ENCODE results near the gene TMC7. TPM values are rescaled to one million over a fixed set of nuclear protein-coding genes. Genes with fewer than 3 reads are reported as not detected.
A peak's percentile ranks its signal among the peaks of the same experiment; 100 is the strongest.

The TMC7 gene
- total and polyA plus RNA-seq, 2 donors (not counting 3 experiments of a cell fraction or from before 2014, with no cell fraction given) = 5.7 to 7.0 TPM

DNA sequence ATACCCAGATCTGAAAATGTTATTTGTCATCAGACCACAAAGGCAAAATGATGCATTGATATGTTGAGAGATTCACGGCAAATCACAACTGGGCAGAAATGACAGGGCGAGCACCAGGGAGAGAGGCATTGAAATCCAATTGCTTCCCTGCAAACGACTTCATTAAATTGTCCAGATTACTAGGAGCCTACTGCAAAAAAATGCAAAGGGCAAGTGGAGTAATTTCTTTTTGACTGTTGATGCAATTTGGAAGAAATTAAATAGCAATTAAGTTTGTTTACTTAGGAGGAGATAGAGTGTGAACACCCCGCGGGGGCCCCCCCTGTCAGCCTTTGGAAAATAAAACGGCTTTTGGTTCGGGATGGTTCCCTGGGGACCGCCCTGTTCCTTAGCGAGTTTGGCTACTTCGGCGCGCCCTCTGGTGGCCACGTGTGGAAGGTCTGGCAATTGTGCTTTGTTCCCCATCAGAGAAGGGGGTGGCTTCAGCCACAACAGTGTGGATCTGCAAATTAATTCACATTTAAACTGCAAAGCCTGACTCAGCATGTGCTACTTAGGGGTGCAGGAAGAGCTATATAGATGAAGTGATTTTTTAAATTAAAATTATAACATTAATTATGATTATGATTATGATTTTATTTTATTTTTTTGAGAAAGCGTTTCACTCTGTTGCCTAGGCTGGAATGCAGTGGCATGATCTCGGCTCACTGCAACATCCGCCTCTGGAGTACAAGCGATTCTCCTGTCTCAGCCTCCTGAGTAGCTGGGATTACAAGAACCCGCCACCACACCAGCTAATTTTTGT lies 14.5 kb upstream of the TMC7 start:
- FAIRE-seq = peak; percentile 88
- no peaks in the 10 kb centered on the region for H3K36me3 ChIP-seq (ENCODE audit: control insufficient read depth in 2 of 2, extremely low read depth in 1 of 2, insufficient read depth in 2 of 2, low read length in 2 of 2)
- CTCF ChIA-PET = interaction anchor here (0.6 to 1.6 kb wide), 7 partner anchors 10 to 167 kb away, joined by 3 to 7 read pairs (median 3); no protein-coding TSS in a partner anchor
- peak overlapping the region; percentile 60 for H3K4me2 ChIP-seq (ENCODE audit: insufficient read depth, low read length)
- peak overlapping the region; percentile 23 for H2AFZ ChIP-seq (ENCODE audit: low read depth, low read length)
- H3K4me3 ChIP-seq (replicated peaks in 1 of 3; ENCODE audit: insufficient read depth in 1 of 3, low read depth in 1 of 3, low read length in 3 of 3) = peak overlapping the region in 1 of 3 experiments; percentile 26
- no peaks in the 10 kb centered on the region for H3K9me3 ChIP-seq (replicated peaks; ENCODE audit: control insufficient read depth, insufficient read depth, low read length)
- peak; percentile 73 for DNase-seq (ENCODE audit: low read depth, low spot score)
- no peaks in the 10 kb centered on the region for H4K20me1 ChIP-seq (replicated peaks; ENCODE audit: control insufficient read depth, extremely low read depth, insufficient read depth, low read length)
- no peak overlapping the region for H3K9ac ChIP-seq (replicated peaks; ENCODE audit: extremely low read depth, insufficient read depth, low read length)
- no peak overlapping the region for H3K27ac ChIP-seq (ENCODE audit: insufficient read depth, low read depth, low read length)
- TF ChIP-seq FOS (IDR thresholded peaks at IDR 0.05; ENCODE audit: borderline replicate concordance, insufficient read depth, low read length) (no peak), JUN (IDR thresholded peaks at IDR 0.05; ENCODE audit: borderline replicate concordance, insufficient read depth, insufficient read length, low read depth) (no peak), GATA2 (IDR thresholded peaks at IDR 0.05; ENCODE audit: insufficient read depth, insufficient read length, low read depth, low read length) (no peak)
- TF ChIP-seq, protein P1, sequence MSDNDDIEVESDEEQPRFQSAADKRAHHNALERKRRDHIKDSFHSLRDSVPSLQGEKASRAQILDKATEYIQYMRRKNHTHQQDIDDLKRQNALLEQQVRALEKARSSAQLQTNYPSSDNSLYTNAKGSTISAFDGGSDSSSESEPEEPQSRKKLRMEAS (IDR thresholded peaks at IDR 0.05; ENCODE audit: insufficient read depth, insufficient read length) = no peak
- TF ChIP-seq, protein P2, sequence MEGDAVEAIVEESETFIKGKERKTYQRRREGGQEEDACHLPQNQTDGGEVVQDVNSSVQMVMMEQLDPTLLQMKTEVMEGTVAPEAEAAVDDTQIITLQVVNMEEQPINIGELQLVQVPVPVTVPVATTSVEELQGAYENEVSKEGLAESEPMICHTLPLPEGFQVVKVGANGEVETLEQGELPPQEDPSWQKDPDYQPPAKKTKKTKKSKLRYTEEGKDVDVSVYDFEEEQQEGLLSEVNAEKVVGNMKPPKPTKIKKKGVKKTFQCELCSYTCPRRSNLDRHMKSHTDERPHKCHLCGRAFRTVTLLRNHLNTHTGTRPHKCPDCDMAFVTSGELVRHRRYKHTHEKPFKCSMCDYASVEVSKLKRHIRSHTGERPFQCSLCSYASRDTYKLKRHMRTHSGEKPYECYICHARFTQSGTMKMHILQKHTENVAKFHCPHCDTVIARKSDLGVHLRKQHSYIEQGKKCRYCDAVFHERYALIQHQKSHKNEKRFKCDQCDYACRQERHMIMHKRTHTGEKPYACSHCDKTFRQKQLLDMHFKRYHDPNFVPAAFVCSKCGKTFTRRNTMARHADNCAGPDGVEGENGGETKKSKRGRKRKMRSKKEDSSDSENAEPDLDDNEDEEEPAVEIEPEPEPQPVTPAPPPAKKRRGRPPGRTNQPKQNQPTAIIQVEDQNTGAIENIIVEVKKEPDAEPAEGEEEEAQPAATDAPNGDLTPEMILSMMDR (IDR thresholded peaks at IDR 0.05; ENCODE audit: extremely low read depth in 1 of 2, insufficient read depth in 1 of 2, low read depth in 1 of 2, low read length in 2 of 2) = peak; percentile 89 to 92
- intact Hi-C loops (cut with micrococcal nuclease) (loop anchor here (1.0 to 5.0 kb wide), 4 partner anchors 23 to 408 kb away; partner anchors contain the start of genes ARL6IP1 and SMG1), dilution Hi-C loops (cut with MboI; ENCODE audit: extremely low pct_ligation_motif_present, low sequenced_read_pairs) (no loop called here)
- POLR2A ChIA-PET = no interaction called here
- no TSS peak for BruUV-seq (replicated peaks)
- H3K79me2 ChIP-seq (ENCODE audit: control insufficient read depth, insufficient read depth, low read length) = no peaks in the 10 kb centered on the region
- no peaks in the 10 kb centered on the region for H3K27me3 ChIP-seq (ENCODE audit: control insufficient read depth in 2 of 2, insufficient read depth in 2 of 2, low read length in 2 of 2)
- no peaks in the 10 kb centered on the region for H3K9me1 ChIP-seq (replicated peaks; ENCODE audit: control insufficient read depth, extremely low read depth, insufficient read depth, low read length)
- no peaks in the 10 kb centered on the region for H3K4me1 ChIP-seq (ENCODE audit: control insufficient read depth, extremely low read depth, insufficient read depth, low read length)
